ENCODE results near the gene UPP1.

Gene UPP1

GRCh38 chr7:48087349-48087748 lies 1.7 kb upstream of the UPP1 start:
- DNase-seq = no peak

- DNase-seq = peak in 1 of 2 experiments; percentile 39
Measured at GRCh38 chr7:48088559-48089045, 463 bp upstream of the UPP1 start.

GRCh38 chr7:48090095-48090805 lies 1.2 kb downstream of the UPP1 start:
- DNase-seq = no peak

DNA sequence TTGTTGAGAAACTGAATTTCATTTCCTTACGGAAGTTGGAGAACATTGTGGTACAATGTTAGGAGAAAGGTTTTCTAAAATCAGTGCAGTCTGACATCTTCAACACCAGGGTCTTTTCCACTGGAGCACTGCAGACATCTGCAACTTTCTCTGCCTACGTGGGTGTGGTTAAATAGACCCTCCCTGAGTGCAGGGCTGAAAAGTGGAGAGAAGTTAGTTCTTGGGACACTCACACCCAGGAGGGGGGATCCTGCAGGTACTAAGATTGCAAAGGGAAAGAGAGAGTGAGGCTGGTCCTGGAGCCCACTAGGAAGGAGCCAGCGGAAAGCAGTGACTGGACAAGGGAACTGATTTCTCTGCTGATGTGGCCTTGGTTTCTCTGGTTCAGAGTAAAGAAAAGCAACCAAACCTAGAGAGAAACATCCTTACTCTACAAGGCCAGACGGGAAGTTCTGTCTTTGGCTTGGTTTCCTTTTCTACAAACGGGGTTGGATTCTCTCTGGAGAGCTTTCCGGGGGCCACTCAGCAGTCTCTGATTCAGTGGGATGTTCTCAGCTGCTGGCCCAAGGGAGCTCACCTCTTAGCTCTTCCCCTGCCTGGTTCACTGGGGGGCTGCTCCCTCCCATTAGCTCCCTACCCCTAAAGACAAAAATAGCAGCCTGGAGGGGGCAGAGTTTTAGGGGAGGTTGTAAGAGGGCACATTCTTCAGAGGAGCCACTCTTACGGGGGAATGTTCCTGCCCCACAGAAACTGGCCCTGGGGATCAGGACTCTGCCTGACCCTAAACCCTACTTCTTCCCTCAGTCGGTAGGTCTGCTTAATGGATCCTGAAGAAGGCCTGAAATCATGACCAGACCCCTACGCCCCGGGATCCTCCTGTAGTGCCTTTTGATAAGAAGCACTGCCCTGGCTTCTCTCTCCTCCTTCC lies 2.7 kb downstream of the UPP1 start:
- DNase-seq = no peak

DNA sequence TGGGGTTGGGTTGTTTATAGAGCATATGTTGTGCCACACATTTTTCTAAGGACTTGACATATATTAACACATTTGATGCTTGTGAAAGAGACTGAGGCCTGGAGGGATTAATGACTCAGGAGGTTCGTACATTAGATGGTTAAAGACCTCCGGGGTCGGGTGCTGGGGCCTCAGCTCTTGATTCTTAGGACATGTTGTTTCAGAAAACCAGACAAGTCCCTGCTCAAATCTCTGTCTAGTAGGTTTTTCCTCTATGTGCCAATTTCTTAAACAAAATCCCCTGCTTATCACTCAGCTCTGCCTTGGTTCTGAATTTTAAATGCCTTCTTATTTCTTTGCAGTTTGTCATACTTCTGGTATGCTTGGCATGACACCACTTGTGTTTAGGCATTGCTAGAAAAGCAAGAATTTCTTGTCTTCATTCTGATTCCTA lies 5.8 kb downstream of the UPP1 start:
- no peak for DNase-seq

DNA sequence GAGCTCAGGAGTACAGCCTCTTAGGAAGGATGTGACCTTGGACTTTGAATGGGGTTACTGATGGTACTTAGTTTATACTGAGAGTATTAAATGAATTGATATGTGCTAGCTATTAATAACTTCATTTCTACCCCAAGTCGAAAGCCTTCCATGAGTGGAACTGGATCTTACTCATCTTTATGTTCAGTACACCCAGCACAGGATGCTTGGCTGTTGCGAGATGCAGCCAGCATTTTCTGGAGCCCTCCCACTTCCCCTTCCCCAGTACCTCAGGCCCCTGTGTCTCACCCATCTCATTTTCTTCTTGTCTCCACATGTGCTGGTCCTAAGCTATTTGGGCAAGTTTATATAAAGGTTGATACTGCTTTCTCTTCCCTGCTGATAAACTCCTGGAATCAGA lies 7.2 kb downstream of the UPP1 start:
- no peak for DNase-seq

GRCh38 chr7:48097521-48098231 lies 8.6 kb downstream of the UPP1 start:
- no peak for DNase-seq

DNA sequence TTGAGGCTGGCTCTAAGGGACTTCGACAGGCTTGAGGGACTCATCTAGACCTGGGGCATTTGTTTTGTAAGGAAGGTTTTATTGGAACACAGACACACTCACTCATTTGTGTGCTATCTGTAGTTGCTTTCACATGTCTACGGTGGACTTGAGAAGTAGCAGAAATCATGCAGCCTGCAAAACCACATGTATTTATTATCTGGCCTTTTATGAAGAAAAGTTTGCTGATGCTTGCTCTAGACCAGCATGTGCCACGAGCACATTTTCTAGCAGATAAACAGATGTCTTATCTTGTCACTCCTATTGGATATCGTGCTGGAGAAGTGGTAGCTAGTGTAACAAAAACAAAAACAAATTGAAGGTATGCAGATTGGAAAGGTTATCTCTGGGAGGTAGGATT lies 9.8 kb downstream of the UPP1 start:
- DNase-seq = no peak

- DNase-seq = no peak
Measured at GRCh38 chr7:48099781-48100180, 10.7 kb downstream of the UPP1 start.

DNA sequence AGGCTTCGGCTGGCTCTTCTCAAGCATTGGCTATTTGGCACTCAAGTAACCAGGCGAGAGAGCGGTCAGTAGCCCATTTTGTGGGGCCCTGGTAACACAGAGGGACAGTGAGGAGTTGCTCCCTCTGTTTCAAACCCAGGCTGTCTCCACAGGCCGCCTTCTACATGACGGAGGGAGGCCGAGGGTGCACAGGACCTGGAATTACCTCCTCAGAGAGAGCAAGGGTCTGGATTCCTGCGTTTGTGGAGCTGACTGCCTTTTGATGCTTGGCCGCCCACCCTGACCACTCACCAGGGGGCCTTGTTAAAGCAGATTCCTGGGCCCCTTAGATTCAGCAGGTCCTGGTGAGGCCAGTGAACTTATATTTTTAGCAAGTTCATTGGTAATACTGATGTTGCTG lies 12.3 kb downstream of the UPP1 start:
- DNase-seq = no peak

- DNase-seq = peak in 1 of 2 experiments; percentile 8
Measured at GRCh38 chr7:48101968-48102367, 12.9 kb downstream of the UPP1 start.

DNA sequence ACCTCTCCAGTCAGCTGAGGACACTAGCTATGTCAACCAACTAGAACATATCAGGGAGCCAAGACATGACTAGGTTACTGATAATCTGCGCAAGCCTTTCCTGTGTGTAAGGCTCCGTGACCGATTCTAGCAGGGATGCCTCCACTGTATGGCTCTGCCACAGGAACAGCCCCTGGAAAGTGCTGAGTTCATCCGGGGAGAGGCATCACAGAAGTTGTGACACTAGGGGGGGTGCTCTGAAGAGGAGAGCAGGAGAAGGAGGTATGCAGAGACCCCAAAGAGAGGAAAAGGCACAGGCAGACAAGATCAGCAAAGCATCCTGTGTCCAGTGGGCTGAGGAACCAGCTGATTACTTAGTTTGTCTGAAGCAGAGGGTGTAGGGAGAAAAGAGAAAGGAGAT lies 13.5 kb downstream of the UPP1 start:
- DNase-seq = no peak

DNA sequence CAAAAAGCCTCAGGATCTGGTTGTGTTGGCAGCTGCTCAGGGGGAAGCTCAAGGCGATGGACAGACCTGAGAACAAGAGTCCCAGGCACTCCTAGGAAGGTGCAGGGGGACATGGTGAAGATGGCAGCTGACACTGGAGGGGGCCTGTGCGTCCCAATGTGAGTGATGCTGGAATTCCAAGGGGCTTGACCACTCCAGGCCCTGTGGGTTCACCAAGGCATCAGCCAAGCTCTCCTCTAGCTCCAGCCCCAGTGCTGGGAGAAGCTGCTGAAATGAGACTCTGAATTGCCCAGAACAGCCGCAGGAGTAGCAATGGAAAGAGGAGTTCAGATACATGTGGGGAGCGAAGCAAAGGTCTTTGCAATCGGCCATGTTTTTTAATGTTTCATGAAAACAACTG lies 16.0 kb downstream of the UPP1 start:
- DNase-seq = no peak

GRCh38 chr7:48106906-48107659 lies 18.0 kb downstream of the UPP1 start:
- DNase-seq = no peak

DNA sequence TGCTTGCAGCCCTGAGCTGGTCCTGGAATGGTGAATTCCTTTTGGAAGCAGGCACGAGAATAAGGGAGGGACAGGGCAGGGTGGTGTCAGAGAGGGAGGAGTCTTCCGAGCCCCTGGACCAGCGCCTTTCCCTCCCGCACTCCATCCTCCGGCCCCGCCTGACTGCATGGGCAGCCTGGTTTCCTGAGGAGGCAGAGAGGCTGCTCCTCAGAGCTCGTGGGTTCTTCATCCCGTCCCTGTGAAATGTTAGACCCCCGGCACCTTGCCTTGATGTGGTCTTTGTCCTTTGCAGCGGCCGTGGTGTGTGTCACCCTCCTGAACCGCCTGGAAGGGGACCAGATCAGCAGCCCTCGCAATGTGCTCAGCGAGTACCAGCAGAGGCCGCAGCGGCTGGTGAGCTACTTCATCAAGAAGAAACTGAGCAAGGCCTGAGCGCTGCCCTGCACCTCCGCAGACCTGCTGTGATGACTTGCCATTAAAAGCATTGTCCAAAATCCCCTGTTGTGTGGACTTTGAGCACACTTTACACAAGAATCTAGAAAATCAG lies 18.9 kb downstream of the UPP1 start:
- DNase-seq = no peak

GRCh38 chr7:48108959-48109847 lies 20.1 kb downstream of the UPP1 start:
- DNase-seq = no peak

- DNase-seq = peak; percentile 37 to 73
Measured at GRCh38 chr7:48109848-48110663, 21.0 kb downstream of the UPP1 start.

GRCh38 chr7:48110868-48111267 lies 21.8 kb downstream of the UPP1 start:
- no peak for DNase-seq

- no peak for DNase-seq
Measured at GRCh38 chr7:48111596-48111995, 22.5 kb downstream of the UPP1 start.

Data from NCI-H526 (cell line).